Type B pancreatic cell (in vitro differentiated cells): ENCODE results near the gene NOTCH4. TPM values are rescaled to one million over a fixed set of nuclear protein-coding genes. Genes with fewer than 3 reads are reported as not detected.

Experiments
- DNase-seq: peaks from one replicate; pipeline ENCODE4 v3.0.0; 2021; ENCODE audit warnings: mixed read lengths; ENCODE audit not compliant: unreplicated experiment; ENCODE audit errors: extremely low spot score
- H3K27ac Mint-ChIP-seq: 2 replicates; pipeline ENCODE4 v1.8.0; 2021; ENCODE audit warnings: mild to moderate bottlenecking, mixed read lengths
- H3K27me3 Mint-ChIP-seq: 2 replicates; pipeline ENCODE4 v1.8.0; 2021; ENCODE audit warnings: mixed read lengths
- H3K36me3 Mint-ChIP-seq: 2 replicates; pipeline ENCODE4 v1.8.0; 2021; ENCODE audit warnings: mixed read lengths
- H3K4me1 Mint-ChIP-seq: one replicate; pipeline ENCODE4 v1.8.0; 2021; ENCODE audit warnings: mixed read lengths; ENCODE audit not compliant: unreplicated experiment
- H3K4me3 Mint-ChIP-seq: 2 replicates; pipeline ENCODE4 v1.8.0; 2021; ENCODE audit warnings: mild to moderate bottlenecking, mixed read lengths
- H3K9me3 Mint-ChIP-seq: 2 replicates; pipeline ENCODE4 v1.8.0; 2021; ENCODE audit warnings: mixed read lengths
- total RNA-seq: library from RNA; stranded (reverse); gene quantifications from 2 replicates; pipeline ENCODE4 v1.2.1, GENCODE V29; 2021; ENCODE audit warnings: low replicate concordance
- TF ChIP-seq, protein P1 (sequence below): fragments of 200-600 bp; sonication (generic); conservative IDR thresholded peaks from 2 replicates; pipeline ENCODE4 v1.5.0; 2021; ENCODE audit warnings: antibody characterized with exemption, mild to moderate bottlenecking

The NOTCH4 gene
- total RNA-seq, 1 donor from 2014 or later = 1.9 TPM

DNA sequence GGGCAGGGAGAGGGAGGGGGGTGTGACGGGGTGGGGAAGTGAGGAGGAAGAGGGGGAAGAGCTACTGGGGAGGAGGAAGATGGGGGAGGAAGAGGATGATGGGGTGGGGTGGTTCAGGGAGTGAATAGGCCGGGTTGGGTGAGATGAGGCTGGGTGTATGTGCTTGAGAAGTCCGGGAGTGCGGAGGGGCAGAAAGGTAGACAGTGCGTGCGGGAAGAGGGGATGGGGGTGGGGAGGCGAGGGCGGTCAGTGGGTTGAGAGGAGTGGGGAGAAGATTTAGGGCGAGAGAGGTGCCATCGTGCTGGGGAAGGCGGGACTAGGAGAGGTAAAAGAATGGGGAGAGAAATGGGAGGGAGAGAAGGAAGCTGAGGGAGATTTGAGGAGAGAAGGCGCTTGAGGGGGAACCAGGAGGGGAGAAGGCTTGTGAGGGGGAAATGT lies 30.9 kb upstream of the NOTCH4 start:
- no peak for DNase-seq
- TF ChIP-seq, protein P1, sequence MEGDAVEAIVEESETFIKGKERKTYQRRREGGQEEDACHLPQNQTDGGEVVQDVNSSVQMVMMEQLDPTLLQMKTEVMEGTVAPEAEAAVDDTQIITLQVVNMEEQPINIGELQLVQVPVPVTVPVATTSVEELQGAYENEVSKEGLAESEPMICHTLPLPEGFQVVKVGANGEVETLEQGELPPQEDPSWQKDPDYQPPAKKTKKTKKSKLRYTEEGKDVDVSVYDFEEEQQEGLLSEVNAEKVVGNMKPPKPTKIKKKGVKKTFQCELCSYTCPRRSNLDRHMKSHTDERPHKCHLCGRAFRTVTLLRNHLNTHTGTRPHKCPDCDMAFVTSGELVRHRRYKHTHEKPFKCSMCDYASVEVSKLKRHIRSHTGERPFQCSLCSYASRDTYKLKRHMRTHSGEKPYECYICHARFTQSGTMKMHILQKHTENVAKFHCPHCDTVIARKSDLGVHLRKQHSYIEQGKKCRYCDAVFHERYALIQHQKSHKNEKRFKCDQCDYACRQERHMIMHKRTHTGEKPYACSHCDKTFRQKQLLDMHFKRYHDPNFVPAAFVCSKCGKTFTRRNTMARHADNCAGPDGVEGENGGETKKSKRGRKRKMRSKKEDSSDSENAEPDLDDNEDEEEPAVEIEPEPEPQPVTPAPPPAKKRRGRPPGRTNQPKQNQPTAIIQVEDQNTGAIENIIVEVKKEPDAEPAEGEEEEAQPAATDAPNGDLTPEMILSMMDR = no peak
- no peaks in the 10 kb centered on the region for H3K36me3 Mint-ChIP-seq
- peaks cover 4% of the 10 kb centered on the region for H3K4me1 Mint-ChIP-seq
- H3K4me3 Mint-ChIP-seq = peak overlapping the region; percentile 87
- H3K27me3 Mint-ChIP-seq = peaks cover 38% of the 10 kb centered on the region
- no peak overlapping the region for H3K27ac Mint-ChIP-seq
- peaks cover 7% of the 10 kb centered on the region for H3K9me3 Mint-ChIP-seq

DNA sequence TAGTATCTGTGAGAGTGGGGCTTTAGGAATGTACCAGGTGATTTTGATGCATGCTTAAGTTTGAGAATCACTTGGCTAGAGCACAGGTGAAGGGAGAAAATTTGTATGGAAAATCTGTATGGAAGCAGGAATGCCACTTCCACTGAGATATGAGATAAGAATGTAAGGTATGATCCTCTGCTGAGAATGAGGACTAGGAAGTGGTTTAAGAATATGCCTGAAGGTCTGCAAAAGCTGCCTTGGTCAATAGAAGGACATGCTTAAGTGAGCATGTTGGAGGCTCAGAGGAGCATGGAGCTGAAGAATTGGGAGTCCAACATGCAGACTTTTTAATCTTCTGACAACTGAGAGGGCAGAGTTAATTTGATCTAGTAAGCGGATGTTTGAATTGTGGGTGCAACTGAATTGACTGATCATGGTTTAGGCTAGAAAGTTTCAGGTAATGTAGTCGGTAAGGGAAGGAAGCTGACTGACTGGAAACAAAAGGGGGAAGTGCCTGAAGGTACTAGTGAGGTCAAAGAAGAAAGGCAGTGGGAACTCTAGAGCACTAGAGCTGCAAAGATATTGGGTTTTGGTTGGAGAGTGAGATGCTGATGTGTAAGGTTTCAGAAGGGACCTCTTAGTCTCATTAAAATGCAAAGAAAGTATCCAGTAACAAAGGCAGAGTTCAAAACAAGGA lies 28.6 kb upstream of the NOTCH4 start:
- no peaks in the 10 kb centered on the region for H3K36me3 Mint-ChIP-seq

DNA sequence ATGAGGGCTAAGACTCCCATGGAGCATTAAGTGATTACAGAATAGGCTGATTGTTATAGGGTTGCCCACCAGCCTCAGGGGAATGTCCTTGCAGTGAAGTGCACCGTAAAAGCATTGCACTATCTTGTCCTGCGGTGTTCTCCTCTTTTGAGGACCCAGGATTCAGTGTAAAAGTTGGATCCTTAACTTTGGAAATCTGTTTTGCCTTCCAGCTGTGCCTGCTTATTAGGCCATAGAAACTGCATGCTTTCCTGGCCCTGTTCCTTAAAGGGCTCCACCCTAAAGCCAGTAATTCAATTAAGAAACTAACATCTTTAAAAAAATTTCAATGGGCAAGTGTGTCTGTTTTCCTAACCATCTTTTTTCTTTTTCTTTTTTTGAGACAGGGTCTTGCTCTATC lies 25.4 kb upstream of the NOTCH4 start:
- no peaks in the 10 kb centered on the region for H3K36me3 Mint-ChIP-seq
- DNase-seq = no peak
- H3K4me3 Mint-ChIP-seq = no peak overlapping the region
- TF ChIP-seq, protein P1 = no peak
- peaks cover 8% of the 10 kb centered on the region for H3K4me1 Mint-ChIP-seq
- peaks cover 20% of the 10 kb centered on the region for H3K27me3 Mint-ChIP-seq
- no peaks in the 10 kb centered on the region for H3K9me3 Mint-ChIP-seq
- H3K27ac Mint-ChIP-seq = no peak overlapping the region

More for the DNA sequence above, 28.6 kb upstream of the NOTCH4 start:
- no peak overlapping the region for H3K4me3 Mint-ChIP-seq
- peaks cover 4% of the 10 kb centered on the region for H3K4me1 Mint-ChIP-seq
- TF ChIP-seq, protein P1 = no peak
- H3K9me3 Mint-ChIP-seq = no peaks in the 10 kb centered on the region
- H3K27ac Mint-ChIP-seq = no peak overlapping the region
- H3K27me3 Mint-ChIP-seq = peaks cover 21% of the 10 kb centered on the region
- DNase-seq = no peak

DNA sequence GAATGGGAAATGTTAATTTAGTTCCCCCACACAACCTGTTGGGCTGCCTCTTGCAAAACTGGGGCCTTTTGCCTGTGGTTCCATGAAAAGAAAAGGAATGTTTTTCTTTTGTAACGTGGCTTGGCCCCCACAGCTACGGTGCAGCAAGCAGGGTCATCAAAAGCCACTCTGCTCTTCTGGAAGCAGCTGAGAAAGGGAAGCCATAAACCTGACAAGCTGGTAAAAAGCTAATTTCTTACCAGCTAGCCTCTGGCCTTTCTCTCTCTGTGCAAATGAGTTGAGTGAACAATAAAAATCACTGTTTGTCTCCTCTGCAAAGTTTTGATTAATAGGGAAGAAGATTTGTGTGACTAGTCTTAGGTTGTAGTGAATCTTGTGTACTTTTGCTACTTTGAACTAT lies 23.5 kb upstream of the NOTCH4 start:
- H3K36me3 Mint-ChIP-seq = no peaks in the 10 kb centered on the region

DNA sequence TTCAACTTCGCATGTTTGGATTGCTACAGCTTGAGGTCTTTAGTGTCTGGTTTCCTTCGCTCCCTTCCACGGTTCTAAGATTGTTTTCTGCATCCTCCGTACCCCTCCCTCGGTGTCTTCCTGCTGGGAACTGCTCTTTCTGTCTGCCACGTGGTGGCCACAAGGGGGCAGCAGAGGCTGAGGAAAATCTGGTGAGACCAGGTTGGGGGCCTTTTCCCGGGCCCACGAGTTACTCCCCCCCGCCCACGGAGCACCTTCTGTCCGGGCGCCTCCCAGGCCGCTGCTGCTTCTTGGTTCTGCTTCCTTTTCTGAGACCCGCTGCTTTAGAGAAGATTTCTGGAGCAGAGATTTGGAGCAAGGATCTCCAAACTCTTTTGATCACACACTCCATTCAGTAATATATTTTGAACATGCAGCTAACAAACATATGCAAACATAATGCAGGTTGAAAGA lies 21.1 kb upstream of the NOTCH4 start:
- H3K27me3 Mint-ChIP-seq = peaks cover 14% of the 10 kb centered on the region
- peak overlapping the region; percentile 42 for H3K4me3 Mint-ChIP-seq
- H3K4me1 Mint-ChIP-seq = peaks cover 8% of the 10 kb centered on the region
- peak overlapping the region; percentile 44 for H3K27ac Mint-ChIP-seq
- DNase-seq = peak; percentile 82
- H3K9me3 Mint-ChIP-seq = no peaks in the 10 kb centered on the region
- TF ChIP-seq, protein P1 = peak; percentile 99
- H3K36me3 Mint-ChIP-seq = no peaks in the 10 kb centered on the region

More for the DNA sequence above, 23.5 kb upstream of the NOTCH4 start:
- no peak overlapping the region for H3K27ac Mint-ChIP-seq
- DNase-seq = no peak
- peaks cover 21% of the 10 kb centered on the region for H3K27me3 Mint-ChIP-seq
- H3K4me1 Mint-ChIP-seq = peaks cover 8% of the 10 kb centered on the region
- H3K4me3 Mint-ChIP-seq = no peak overlapping the region
- TF ChIP-seq, protein P1 = no peak
- no peaks in the 10 kb centered on the region for H3K9me3 Mint-ChIP-seq
